Measurements from ENCODE around the gene F8. TPM values are rescaled to one million over a fixed set of nuclear protein-coding genes. Genes with fewer than 3 reads are reported as not detected.
"Not testable (repeated sequence)": the region's sequence is repeated elsewhere in the genome, so short reads cannot be mapped to it uniquely, and the experiment has no call there.

Gene F8
- total RNA-seq, 1 donor from 2014 or later = 1.2 TPM

DNA sequence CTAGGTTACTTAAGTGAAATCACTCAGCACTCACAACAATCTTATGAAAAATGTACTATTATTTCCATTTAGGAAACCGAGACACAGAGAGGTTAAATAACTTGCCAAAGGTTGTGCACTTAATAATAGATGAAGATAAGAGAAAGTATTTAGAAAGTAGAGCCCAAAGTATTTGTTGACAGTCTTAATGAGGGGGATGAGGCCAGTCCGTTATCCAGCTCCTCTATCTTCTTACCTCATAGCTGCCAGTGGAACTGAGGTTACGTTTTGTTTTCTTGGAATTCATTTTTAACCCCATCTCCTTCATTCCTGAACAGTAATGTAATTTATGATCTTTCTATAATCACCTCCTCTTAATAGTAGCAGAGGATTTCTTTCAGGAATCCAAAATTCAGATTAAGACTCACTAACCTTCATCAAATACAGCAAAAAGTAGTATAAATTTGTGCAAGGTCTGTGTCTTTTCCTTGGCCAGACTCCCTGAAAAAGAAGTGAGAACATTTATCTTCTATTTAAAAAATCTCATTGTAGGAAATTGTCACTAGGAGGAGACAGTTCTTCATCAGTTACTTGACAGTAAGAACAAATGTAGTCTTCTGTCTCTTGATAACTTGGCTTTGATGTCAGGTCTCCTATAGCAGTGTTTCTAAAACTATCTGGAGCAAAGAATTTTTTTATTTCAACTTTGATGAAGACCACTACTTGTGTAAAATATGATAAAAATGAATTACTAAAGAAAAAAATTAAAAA lies 35.5 kb downstream of the F8 start:
- DNase-seq (ENCODE audit: low read depth, low spot score) = no peak

DNA sequence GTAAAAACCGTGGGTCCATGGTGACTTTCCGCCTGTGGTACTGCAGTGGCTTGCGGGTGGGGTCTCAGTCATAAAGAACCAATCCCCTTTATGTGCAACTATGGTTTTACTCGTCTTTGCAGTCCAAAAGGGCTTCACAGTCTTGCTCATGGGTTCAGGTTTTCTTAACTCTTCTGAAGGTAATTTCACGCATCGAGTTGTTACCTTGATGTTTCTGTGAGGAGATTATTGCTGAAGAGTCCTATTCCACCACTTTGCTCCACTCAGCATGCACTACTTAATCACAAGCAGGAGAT lies 41.5 kb downstream of the F8 start:
- no peak for DNase-seq (ENCODE audit: low read depth, low spot score)

DNA sequence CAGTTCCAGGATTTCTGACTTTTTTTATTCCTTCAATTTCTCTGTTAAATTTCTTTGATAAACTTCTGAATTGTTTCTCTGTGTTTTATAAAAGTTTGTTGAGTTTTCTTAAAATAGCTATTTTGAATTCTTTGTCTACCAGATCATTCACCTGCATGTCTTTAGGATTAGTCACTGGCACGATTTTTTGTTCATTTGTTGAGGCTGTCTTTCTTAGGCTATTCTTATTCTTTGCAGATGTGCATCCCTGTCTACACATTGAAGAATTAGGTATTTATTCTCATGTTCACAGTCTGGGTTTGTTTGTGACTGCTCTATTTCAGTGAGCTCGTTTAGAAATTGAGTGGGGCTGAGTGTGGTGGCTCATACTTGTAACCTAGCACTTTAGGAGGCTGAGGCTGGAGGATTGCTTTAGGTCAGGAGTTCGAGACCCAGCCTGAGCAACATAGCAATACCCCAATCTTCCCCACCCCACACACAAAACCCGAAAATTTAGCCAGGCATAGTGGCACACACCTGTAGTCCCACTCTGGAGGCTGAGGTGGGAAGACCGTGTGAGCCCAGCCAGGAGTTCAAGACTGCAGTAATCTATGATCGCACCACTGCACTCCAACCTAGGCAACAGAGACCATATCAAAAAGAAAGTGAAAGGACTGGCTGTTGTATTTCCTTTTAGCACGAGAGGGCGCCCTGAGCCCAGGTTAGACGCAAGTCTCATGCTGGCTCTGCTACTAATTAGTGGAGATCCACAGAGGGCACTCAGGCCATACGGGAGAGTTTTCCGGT lies 42.0 kb downstream of the F8 start:
- no peak for DNase-seq (ENCODE audit: low read depth, low spot score)

DNA sequence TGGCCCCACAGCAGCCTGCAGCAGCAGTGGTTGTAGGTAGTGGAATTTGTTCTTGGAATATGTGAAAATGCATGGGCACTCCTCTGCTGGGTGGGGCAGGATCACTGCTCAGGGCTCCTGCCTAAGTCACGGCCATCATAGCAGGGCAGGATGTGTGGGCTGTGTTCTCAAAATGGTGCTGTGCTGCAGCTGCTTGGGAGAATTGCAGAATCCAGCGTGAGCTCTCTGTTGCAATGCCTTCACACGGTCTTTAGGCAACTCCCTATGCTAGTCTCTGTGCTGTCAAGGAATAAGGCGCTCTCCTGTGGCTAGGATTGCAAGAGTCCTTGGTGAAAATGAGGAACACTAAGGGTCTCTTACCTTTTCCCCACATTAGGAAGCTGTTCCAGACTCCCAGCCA lies 42.9 kb downstream of the F8 start:
- DNase-seq (ENCODE audit: low read depth, low spot score) = no peak

DNA sequence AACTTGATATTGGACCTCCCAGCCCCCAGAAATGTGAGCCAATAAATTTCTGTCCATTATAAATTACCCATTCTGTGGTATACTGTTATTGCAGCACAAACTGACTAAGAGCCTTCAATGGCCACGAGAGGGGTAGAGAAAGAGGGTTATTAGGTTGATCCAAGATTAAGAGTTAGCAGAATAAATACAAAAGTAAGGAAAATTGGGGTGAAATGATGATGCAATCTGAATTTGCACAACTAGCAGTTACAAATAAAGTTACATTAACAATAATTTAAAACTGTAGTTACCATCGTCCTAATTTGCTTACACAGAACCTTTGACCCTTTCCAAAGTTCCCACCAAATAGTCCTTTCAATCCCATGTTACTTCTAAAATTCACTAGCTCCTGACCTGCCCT lies 54.2 kb downstream of the F8 start:
- DNase-seq (ENCODE audit: low read depth, low spot score) = no peak

DNA sequence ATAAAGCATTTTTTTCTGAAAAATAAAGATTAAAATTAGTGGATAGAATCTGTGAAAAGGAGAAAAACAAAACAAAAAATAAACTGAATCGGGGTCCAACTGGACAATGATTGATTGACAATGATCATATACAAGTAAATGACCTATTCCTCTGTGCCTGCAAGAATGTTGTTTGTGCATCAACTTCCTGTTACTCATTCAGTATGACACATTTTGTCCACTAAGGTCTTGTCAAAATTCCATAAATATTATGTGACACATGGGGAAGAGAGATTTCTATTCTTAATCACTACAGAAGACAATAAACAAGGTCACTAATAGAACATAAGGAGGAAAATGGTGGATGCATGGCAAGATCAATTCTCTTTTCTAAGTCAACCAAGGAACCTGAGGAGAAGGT lies 54.9 kb downstream of the F8 start:
- DNase-seq (ENCODE audit: low read depth, low spot score) = peak; percentile 20

DNA sequence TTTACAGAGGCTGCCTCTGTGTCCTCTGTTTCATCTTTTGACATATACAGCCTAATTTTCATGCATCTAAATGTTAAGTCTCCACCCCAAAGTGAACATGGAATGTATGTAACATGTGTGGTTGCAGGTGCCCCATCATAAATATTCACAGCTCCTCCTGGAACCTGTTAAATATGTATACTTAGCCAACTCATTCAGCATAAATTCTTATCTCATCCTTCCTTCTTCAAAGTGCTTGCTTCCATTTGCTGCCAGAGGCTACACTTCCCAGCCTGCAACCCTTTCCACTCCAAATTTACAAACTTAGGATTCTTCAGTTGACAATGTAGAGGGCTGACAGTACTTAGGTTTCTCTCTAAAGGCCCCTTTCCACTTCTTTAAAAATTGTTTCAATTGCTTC lies 60.6 kb downstream of the F8 start:
- DNase-seq (ENCODE audit: low read depth, low spot score) = no peak

DNA sequence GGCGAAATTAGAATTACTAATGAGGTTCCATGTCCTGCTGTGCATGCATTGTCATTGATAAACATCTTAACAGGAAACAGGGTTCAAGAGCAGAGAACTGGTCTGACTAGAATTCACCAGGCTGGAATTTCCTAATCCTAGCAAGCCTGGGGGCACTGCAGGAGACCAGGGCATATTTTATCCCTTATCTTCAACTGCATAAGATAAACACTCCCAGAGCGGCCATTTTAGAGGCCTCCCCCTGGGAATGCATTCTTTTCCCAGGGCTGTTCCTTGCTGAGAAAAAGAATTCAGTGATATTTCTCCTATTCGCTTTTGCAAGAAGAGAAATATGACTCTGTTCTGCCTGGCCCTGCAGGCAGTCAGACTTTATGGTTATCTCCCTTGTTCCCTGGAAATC lies 66.7 kb downstream of the F8 start:
- DNase-seq (ENCODE audit: low read depth, low spot score) = not testable (repeated sequence)

DNA sequence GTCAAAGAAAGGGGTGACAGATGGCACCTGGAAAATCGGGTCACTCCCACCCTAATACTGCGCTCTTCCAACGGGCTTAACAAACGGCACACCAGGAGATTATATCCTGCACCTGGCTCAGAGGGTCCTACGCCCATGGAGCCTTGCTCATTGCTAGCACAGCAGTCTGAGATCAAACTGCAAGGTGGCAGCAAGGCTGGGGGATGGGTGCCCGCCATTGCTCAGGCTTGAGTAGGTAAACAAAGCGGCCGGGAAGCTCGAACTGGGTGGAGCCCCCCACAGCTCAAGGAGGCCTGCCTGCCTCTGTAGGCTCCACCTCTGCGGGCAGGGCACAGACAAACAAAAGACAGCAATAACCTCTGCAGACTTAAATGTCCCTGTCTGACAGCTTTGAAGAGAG lies 83.3 kb downstream of the F8 start:
- not testable (repeated sequence) for DNase-seq (ENCODE audit: low read depth, low spot score)

DNA sequence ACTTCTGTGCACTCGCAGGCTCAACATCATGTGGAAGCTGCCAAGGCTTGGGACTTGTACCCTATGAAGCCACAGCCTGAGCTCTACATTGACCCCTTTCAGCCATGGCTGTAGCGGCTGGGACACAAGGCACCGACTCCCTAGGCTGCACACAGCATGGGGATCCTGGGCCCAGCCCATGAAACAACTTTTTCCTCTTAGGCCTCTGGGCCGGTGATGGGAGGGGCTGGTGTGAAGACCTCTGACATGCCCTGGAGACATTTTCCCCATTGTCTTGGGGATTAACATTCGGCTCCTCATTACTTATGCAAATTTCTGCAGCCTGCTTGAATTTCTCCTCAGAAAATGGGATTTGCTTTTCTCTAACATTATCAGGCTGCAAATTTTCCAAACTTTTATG lies 97.8 kb downstream of the F8 start:
- DNase-seq (ENCODE audit: low read depth, low spot score) = not testable (repeated sequence)

DNA sequence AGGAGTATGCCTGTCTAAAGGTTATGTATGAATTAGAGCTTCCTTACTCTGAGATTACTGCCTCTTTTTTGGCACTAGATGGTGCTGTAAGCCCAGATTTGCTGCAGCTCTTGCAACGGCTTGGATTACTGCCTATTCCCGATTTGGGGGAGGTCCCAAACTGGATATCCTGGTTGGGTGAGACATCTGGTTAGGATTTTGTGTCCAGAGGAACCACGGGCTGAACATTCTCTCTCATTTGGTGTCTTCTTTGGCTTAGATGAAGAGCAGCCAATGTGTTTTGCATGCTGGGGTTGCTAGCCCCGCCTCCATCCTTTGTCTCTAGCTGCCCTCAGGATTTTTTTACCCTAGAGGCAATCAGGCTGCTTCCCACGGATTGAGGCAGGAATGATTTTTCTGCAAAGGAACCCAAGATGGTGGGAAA lies 104.5 kb downstream of the F8 start:
- DNase-seq (ENCODE audit: low read depth, low spot score) = peak; percentile 2

DNA sequence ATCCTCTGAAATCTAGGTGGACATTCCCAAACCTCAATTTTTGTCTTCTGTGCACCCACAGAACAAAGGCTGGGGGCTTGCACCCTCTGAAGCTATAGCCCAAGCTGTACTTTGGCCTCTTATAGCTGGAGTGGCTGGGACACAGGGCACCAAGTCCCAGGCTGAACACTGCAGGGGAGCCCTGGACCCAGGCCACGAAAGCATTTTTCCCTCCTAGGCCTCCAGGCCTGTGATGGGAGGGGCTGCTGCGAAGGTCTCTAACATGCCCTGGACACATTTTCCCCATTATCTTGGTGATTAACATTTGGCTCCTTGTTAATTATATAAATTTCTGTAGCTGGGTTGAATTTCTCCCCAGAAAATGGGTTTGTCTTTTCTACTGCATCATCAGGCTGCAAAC lies 108.5 kb downstream of the F8 start:
- DNase-seq (ENCODE audit: low read depth, low spot score) = no peak

DNA sequence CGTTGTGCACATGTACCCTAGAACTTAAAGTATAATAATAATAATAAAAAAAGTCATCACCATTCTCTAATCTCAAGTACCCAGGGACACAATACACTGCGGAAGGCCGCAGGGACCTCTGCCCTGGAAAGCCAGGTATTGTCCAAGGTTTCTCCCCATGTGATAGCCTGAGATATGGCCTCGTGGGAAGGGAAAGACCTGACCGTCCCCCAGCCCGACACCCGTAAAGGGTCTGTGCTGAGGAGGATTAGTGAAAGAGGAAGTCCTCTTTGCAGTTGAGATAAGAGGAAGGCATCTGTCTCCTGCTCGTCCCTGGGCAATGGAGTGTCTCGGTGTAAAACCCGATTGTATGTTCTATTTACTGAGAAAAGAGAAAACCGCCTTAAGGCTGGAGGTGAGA lies 112.0 kb downstream of the F8 start:
- DNase-seq (ENCODE audit: low read depth, low spot score) = not testable (repeated sequence)

DNA sequence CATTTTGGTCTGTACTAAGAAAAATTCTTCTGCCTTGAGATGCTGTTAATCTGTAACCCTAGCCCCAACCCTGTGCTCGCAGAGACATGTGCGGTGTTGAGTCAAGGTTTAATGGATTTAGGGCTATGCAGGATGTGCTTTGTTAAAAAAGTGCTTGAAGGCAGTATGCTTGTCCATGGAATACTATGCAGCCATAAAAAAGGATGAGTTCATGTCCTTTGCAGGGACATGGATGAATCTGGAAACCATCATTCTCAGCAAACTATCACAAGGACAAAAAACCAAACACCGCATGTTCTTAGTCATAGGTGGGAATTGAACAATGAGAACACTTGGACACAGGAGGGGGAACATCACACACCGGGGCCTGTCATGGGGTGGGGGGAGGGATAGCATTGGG lies 112.5 kb downstream of the F8 start:
- not testable (repeated sequence) for DNase-seq (ENCODE audit: low read depth, low spot score)

DNA sequence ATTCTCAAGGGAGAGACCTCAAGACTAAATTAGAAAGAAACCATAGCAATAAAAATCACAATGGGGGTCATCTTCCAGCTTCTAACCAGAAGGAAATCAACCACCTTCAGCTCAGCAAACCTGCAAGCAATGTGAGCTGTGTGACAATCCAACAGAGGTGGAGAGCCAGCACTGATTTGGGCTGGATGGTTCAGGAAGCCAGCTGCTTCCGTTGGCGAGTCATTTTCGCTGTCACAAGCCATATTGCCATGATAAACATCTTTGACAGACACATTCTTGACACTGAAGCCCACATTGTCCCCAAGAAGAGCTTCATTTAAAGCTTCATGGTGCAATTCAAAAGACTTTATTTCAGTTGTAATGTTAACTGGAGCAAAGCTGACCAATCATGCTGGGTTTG lies 113.7 kb downstream of the F8 start:
- DNase-seq (ENCODE audit: low read depth, low spot score) = no peak

DNA sequence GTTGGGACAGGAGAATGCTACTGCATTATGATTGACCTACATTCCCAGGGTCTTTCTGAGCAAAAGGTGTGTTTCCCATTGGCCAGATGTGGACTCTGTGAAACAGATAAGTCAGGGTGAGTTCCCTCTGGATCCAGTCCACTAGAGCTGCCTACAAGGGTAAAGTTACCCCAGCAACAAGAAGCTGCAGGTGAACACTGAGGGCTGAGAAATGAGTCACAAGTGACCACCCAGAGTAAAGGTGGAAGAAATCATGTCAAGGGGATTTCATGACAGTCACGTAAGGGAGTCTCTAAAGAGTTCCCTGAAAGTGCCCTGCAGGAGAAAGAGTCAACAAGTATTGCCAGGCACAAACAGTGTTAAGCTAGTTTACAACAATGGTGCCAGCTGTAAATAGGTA lies 120.1 kb downstream of the F8 start:
- no peak for DNase-seq (ENCODE audit: low read depth, low spot score)

DNA sequence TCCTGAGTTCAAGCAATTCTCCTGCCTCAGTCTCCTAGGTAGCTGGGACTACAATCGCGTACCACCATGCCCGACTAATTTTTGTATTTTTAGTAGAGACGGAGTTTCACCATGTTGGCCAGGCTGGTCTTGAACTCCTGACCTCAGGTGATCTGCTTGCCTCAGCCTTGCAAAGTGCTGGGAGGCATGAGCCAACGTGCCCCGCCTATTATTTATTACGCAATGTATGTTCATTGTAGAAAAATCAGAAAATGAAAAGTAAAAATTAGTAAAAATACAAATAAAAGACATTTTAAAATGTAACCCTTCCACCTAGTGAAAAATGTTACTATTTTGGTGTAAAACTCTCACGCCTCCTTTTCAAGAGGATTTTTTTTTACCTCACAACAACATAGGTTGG lies 122.2 kb downstream of the F8 start:
- DNase-seq (ENCODE audit: low read depth, low spot score) = no peak

DNA sequence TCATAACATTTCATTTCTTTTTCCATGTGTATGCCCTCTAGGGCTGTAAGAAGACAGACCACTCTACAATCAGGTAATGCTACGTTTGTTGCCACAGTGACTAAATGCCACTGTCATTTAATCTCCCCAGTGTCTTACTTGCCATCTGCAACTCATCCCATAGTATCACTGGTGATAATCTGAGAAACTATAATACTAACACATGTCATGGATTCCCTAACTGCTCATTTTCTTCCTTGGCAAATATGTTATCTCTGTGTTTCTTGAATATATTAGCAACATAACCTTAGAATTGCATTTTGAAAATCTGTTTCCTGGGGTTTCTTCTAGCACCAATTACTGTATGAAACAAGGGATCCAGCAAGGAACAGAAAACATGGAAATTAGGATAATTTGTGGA lies 130.2 kb downstream of the F8 start:
- DNase-seq (ENCODE audit: low read depth, low spot score) = no peak

DNA sequence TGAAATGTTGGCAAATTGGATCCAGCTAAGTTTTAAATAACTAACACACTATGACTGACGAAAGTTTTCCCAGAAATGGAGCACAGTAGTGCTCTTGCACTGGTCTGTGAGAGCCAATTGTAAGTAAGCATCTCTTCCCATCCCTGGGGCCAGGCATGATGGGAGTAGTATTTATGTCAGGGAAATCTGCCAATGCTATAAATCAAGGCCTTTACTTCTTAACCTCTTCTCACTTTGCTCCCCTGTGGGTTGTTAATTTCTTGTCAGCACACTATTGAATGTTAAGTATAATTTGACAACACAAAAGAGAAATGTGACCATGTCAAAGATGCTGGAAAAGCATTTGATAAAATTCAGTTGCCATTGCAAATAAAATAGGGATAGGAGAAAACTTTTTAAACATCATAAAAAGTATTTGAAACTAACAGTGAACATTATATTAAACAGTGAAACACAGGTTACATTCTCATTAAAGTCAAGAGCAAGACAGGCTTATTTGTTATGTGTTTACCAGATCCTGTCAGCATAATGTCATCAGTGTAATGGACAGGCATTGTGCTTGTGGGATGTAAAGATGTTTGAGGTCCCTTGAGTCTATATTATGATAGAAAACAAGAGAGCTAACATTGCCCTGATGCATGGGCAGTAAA lies 131.4 kb downstream of the F8 start:
- no peak for DNase-seq (ENCODE audit: low read depth, low spot score)

DNA sequence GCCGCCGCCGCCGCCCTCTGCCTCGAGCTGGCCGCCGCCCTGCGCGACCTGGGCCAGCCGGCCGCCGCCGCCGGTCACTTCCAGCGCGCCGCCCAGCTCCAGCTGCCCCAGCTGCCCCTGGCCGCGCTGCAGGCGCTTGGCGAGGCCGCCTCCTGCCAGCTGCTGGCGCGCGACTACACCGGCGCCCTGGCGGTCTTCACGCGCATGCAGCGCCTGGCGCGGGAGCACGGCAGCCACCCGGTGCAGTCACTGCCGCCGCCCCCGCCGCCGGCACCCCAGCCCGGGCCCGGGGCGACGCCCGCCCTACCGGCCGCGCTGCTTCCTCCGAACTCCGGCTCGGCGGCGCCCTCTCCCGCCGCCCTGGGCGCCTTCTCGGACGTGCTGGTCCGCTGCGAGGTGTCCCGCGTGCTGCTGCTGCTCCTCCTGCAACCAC lies 135.7 kb downstream of the F8 start:
- not testable (repeated sequence) for DNase-seq (ENCODE audit: low read depth, low spot score)

DNA sequence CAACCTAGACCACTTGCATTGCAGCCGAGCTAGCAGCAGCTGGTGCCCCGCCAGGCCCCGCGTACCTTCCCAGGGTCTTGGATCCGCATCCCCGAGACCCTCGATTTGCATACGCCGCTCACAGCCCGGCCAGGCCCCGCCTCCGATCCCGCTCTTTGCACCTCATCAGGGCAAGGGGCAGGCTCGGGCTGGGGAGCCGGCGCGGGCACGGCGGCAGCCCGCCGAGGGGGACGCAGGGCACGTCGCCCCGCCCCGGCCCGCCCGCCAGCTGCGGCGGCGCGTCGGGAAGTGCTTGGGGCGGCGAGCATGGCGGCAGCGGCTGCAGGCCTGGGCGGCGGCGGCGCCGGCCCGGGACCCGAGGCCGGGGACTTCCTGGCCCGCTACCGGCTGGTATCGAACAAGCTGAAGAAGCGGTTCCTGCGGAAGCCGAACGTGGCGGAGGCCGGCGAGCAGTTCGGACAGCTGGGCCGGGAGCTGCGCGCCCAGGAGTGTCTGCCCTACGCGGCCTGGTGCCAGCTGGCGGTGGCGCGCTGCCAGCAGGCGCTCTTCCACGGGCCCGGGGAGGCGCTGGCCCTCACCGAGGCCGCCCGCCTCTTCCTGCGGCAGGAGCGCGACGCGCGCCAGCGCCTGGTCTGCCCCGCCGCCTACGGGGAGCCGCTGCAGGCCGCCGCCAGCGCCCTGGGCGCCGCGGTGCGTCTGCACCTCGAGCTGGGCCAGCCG lies 136.3 kb downstream of the F8 start, which contains the start of gene F8A1:
Gene F8A1, plus strand, starts transcription at position 287 of the 720 bp plus-strand sequence. Its CDS starts 20 bp downstream, at position 307.
- not testable (repeated sequence) for DNase-seq (ENCODE audit: low read depth, low spot score)

DNA sequence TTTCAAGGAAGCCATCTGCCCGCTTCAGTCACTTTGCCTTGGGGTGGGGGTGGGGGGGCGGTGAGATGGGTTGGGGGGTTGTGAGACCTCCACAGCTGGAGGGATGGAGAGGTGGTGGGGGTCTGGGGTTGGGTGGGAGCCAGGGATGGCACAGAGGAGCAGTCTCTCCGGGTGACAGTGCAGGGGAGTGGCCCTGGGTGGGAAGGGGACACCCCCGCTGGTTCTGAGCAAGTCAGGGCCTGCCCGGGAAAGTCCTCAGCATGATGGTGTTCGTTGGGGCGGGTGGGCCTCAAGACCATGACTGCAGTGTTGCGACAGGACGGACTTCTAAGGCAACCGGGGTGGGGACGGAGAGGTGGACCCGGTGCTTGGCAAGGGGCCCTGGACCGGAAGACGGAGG lies 137.0 kb downstream of the F8 start:
- not testable (repeated sequence) for DNase-seq (ENCODE audit: low read depth, low spot score)
